Omental fat pad (tissue), 4 donors: ENCODE measurements around the gene ADAP1. TPM values are rescaled to one million over a fixed set of nuclear protein-coding genes. Genes with fewer than 3 reads are reported as not detected.

Experiments used
- ATAC-seq: fragments of 150-250 bp; one replicate; pipeline ENCODE4 v1.9.1; 2016; ENCODE audit warnings: mild to moderate bottlenecking, moderate library complexity; ENCODE audit not compliant: low FRiP score
- DNase-seq: peaks from one replicate; pipeline ENCODE4 v3.0.0-alpha.2; 2019; ENCODE audit warnings: low spot score
- CTCF ChIP-seq, 3 donors: fragments of 450-650 bp; IDR thresholded peaks; one replicate each; pipeline ENCODE4 v1.5.1; 2016 to 2017; ENCODE audit warnings: antibody characterized with exemption in 3 of 3, mild to moderate bottlenecking in 3 of 3, moderate library complexity in 2 of 3
- total RNA-seq, 4 donors: library from RNA; depleted of rRNA; stranded (reverse); fragments of >200 nt; gene quantifications; one replicate each; pipeline ENCODE4 v1.1.0, GENCODE V29; 2016

ADAP1 gene
- total RNA-seq, 4 donors from 2014 or later = 6.7 to 21.7 (median 14.4) TPM

- no peak for DNase-seq
- no peak for TF ChIP-seq CTCF (IDR thresholded peaks at IDR 0.05)
- no peak for ATAC-seq
These were observed 103.3 kb downstream of the ADAP1 start for GRCh38 chr7:851204-851603.

GRCh38 chr7:849781-850180 is 104.7 kb downstream of the ADAP1 start:
- no peak for ATAC-seq
- TF ChIP-seq CTCF (IDR thresholded peaks at IDR 0.05) = no peak
- DNase-seq = no peak

GRCh38 chr7:849145-849544 is 105.3 kb downstream of the ADAP1 start:
- DNase-seq (no peak), ATAC-seq (no peak)
- no peak for TF ChIP-seq CTCF (IDR thresholded peaks at IDR 0.05)

Other genes with a start within 250 kb of the ADAP1 start
- 10 to 100 TPM; 15.7 to 27.1 (median 25.1) TPM for gene DNAAF5, start 228.0 kb downstream of the ADAP1 start, total RNA-seq
- 10 to 100 TPM in 2 of 4 donors, 1 to 10 TPM in 2; 9.0 to 11.4 (median 10.3) TPM for gene PRKAR1B, start 227.4 kb downstream of the ADAP1 start, total RNA-seq
- gene SUN1, start 122.2 kb downstream of the ADAP1 start, total RNA-seq = 100 to 1,000 TPM; 124 to 245 (median 174) TPM
- gene GET4, start 78.1 kb downstream of the ADAP1 start, total RNA-seq = 10 to 100 TPM; 18.7 to 28.5 (median 23.5) TPM
- 10 to 100 TPM in 2 of 4 donors, 1 to 10 TPM in 2; 8.1 to 16.9 (median 10.0) TPM for gene COX19, start 20.9 kb upstream of the ADAP1 start, total RNA-seq
- not detected for gene CYP2W1, start 28.5 kb upstream of the ADAP1 start, total RNA-seq
- 10 to 100 TPM; 29.6 to 89.8 (median 56.9) TPM for gene GPR146, start 89.9 kb upstream of the ADAP1 start, total RNA-seq
- gene GPER1, start 133.4 kb upstream of the ADAP1 start, total RNA-seq = 10 to 100 TPM in 1 of 4 donors, 1 to 10 TPM in 3; 3.2 to 18.9 (median 4.1) TPM
- 10 to 100 TPM; 17.3 to 77.5 (median 28.4) TPM for gene ZFAND2A, start 205.5 kb upstream of the ADAP1 start, total RNA-seq